MM.1S (cell line): ENCODE data around the gene SPEF2.

Source experiments
- CTCF ChIP-seq: fragments of 300-600 bp; sonication (generic); IDR thresholded peaks from 2 replicates; pipeline ENCODE4 v1.5.1; 2016; ENCODE audit warnings: antibody characterized with exemption, low read length, mixed read lengths
- EZH2 ChIP-seq: fragments of 300-600 bp; sonication (generic); optimal IDR thresholded peaks from 2 replicates; pipeline ENCODE3; 2017; ENCODE audit warnings: low read depth, mild to moderate bottlenecking, antibody characterized with exemption, low read length, mixed read lengths
- EZH2phosphoT487 ChIP-seq: fragments of 300-600 bp; sonication (generic); IDR thresholded peaks from 2 replicates; pipeline ENCODE4 v1.6.1; 2018; ENCODE audit warnings: antibody characterized with exemption, low read length

- TF ChIP-seq CTCF (no peak), EZH2phosphoT487 (no peak), EZH2 (no peak)
These were observed 212.9 kb downstream of the SPEF2 start for GRCh38 chr5:35830587-35830986.
